Adrenal gland (tissue), 12 donors: ENCODE data around the gene PIK3AP1. TPM values are rescaled to one million over a fixed set of nuclear protein-coding genes. Genes with fewer than 3 reads are reported as not detected.

Experiments used
- DNase-seq, 7 donors: peaks; one replicate each; pipeline ENCODE4 v3.0.0-alpha.2; 2019 to 2020
- H3K27ac ChIP-seq, 5 donors: fragments of 200-600 bp; sonication (generic) in 4 of 5; 1 replicate in 3 of 5; 2 replicates in 2 of 5; pipeline versions ENCODE4 v1.5.1 to v1.8.0; 2016 to 2020; ENCODE audit warnings: mild to moderate bottlenecking in 1 of 5
- H3K27me3 ChIP-seq: fragments of 200-600 bp; 2 replicates; pipeline ENCODE4 v1.8.0; 2021
- H3K36me3 ChIP-seq, 2 donors: fragments of 200-600 bp; replicated peaks in 1 of 2; 1 replicate in 1 of 2; 2 replicates in 1 of 2; pipeline versions ENCODE4 v1.5.1 to v1.8.0; 2018 to 2022
- H3K4me1 ChIP-seq, 2 donors: fragments of 200-600 bp; replicated peaks in 1 of 2; 1 replicate in 1 of 2; 2 replicates in 1 of 2; pipeline versions ENCODE4 v1.5.1 to v1.8.0; 2018 to 2021
- H3K4me3 ChIP-seq, 4 donors: fragments of 200-600 bp; sonication (generic) in 3 of 4; one replicate each; pipeline ENCODE4 v1.5.1; 2016 to 2018
- H3K9me3 ChIP-seq, 3 donors: fragments of 200-600 bp; sonication (generic) in 1 of 3; replicated peaks in 1 of 3; 1 replicate in 2 of 3; 2 replicates in 1 of 3; pipeline versions ENCODE4 v1.5.1 to v1.8.0; 2016 to 2021
- CTCF ChIP-seq, 6 experiments: fragments of 450-650 bp in 4 of 6; fragments of 200-600 bp in 2 of 6; sonication (generic) in 1 of 6; IDR thresholded peaks; 1 replicate in 5 of 6; 2 replicates in 1 of 6; pipeline versions ENCODE4 v1.5.1 to v1.8.0; 2016 to 2021; ENCODE audit warnings: antibody characterized with exemption in 6 of 6, mild to moderate bottlenecking in 2 of 6, moderate library complexity in 1 of 6
- POLR2A ChIP-seq, 2 donors: fragments of 450-650 bp; IDR thresholded peaks; one replicate each; pipeline ENCODE4 v1.6.1; 2017; ENCODE audit warnings: antibody characterized with exemption in 2 of 2, mild to moderate bottlenecking in 2 of 2, moderate library complexity in 1 of 2
- WGBS, 4 donors: extraction: QIAGEN DNeasy Blood & Tissue Kit in 2 of 4; methylation state at CpG; one replicate each; pipeline versions ENCODE4 v1.1.5 to v1.1.7; 2013 to 2017; 5-methylcytosine and 5-hydroxymethylcytosine counted together
- intact Hi-C, 2 donors: fragments of 100-400 bp; cut with DNase I; formaldehyde crosslinking; loops; one replicate each; pipeline versions ENCODE4 v1.14.1 to v1.15.0; 2022 to 2023
- polyA plus RNA-seq, 3 donors: library from polyadenylated mRNA; stranded (reverse); fragments of 200-250 nt in 2 of 3; fragments of 350-450 nt in 1 of 3; fragmentation: Illumina TruSeq in 1 of 3; extraction: RNeasy Lipid Tissue Mini Kit (QIAGEN cat#74804) in 1 of 3; gene quantifications; one replicate each; pipeline ENCODE4 v1.2.3, GENCODE V29; 2013 to 2014
- total RNA-seq, 9 donors: library from RNA; depleted of rRNA in 4 of 9; stranded (reverse); fragments of >200 nt in 4 of 9; fragments of 120-200 nt in 1 of 9; fragmentation: NEBNext Ultra II Directional in 1 of 9; extraction: Animal tissue kit (Norgen Biotek cat#: 25700) in 1 of 9; gene quantifications; one replicate each; pipeline versions ENCODE4 v1.1.0 to v1.2.4, GENCODE V29; 2013 to 2023
- donor health status: healthy with polysubstance abuse.
- donor health status: Bipolar disorder and iron deficiency.
- donor health status: DM: yes; HTN: yes; CAD: no.
- donor health status: DM: no; HTN: no; CAD: no.
- donor health status: DM: no; HTN: no; CAD: no.
- donor health status: DM: yes; HTN: yes; CAD: no.

The PIK3AP1 gene
- total and polyA plus RNA-seq, 12 donors: 2.0 to 38.5 (median 10.4) TPM

GRCh38 chr10:96618653-96619052, 101.7 kb downstream of the PIK3AP1 start:
- no peak overlapping the region for H3K4me3 ChIP-seq
- 23 to 42% (median 28%) methylated on average over 1 to 2 of the region's 2 CpGs for WGBS, 4 donors
- TF ChIP-seq POLR2A (IDR thresholded peaks at IDR 0.05): peak in 1 of 2 donors; percentile 19
- TF ChIP-seq CTCF (IDR thresholded peaks at IDR 0.05): peak in 1 of 6 experiments; percentile 16
- peaks cover 17 to 26% of the 10 kb centered on the region in 2 donors for H3K4me1 ChIP-seq
- H3K27me3 ChIP-seq: no peaks in the 10 kb centered on the region
- H3K27ac ChIP-seq: peak overlapping the region in 4 of 5 donors; percentile 45 to 76 (median 54)
- intact Hi-C loops: no loop called here
- DNase-seq: peak; percentile 61 to 90 (median 86)
- no peaks in the 10 kb centered on the region for H3K9me3 ChIP-seq
- H3K36me3 ChIP-seq: no peaks in the 10 kb centered on the region

- TF ChIP-seq POLR2A (IDR thresholded peaks at IDR 0.05) (no peak), CTCF (IDR thresholded peaks at IDR 0.05) (no peak)
- 81 to 88% (median 84%) methylated on average over 4 of the region's 4 CpGs for WGBS, 4 donors
- intact Hi-C loops: no loop called here
Measured at GRCh38 chr10:96616961-96617360, 103.4 kb downstream of the PIK3AP1 start.

GRCh38 chr10:96614515-96614914, 105.8 kb downstream of the PIK3AP1 start:
- Histone ChIP-seq H3K4me1 (peaks cover 12 to 24% of the 10 kb centered on the region in 2 donors), H3K36me3 (no peaks in the 10 kb centered on the region), H3K27ac (no peak overlapping the region), H3K4me3 (no peak overlapping the region), H3K27me3 (no peaks in the 10 kb centered on the region), H3K9me3 (no peaks in the 10 kb centered on the region)
- peak in 5 of 7 donors; percentile 40 to 69 (median 62) for DNase-seq
- intact Hi-C loops: no loop called here
- TF ChIP-seq POLR2A (IDR thresholded peaks at IDR 0.05) (no peak), CTCF (IDR thresholded peaks at IDR 0.05) (no peak)
- 66 to 80% (median 74%) methylated on average over 2 of the region's 2 CpGs for WGBS, 4 donors

More at GRCh38 chr10:96616961-96617360, 103.4 kb downstream of the PIK3AP1 start:
- no peak for DNase-seq
- Histone ChIP-seq H3K4me1 (peaks cover 17 to 32% of the 10 kb centered on the region in 2 donors), H3K27me3 (no peaks in the 10 kb centered on the region), H3K27ac (no peak overlapping the region), H3K4me3 (no peak overlapping the region), H3K36me3 (no peaks in the 10 kb centered on the region), H3K9me3 (no peaks in the 10 kb centered on the region)

GRCh38 chr10:96613576-96613975, 106.7 kb downstream of the PIK3AP1 start:
- peaks cover 3 to 15% of the 10 kb centered on the region in 2 donors for H3K4me1 ChIP-seq
- H3K4me3 ChIP-seq: no peak overlapping the region
- H3K36me3 ChIP-seq: no peaks in the 10 kb centered on the region
- DNase-seq: peak; percentile 51 to 78 (median 74)
- peak overlapping the region in 1 of 5 donors; percentile 36 for H3K27ac ChIP-seq
- no peaks in the 10 kb centered on the region for H3K9me3 ChIP-seq
- TF ChIP-seq CTCF (IDR thresholded peaks at IDR 0.05) (no peak), POLR2A (IDR thresholded peaks at IDR 0.05) (no peak)
- H3K27me3 ChIP-seq: no peaks in the 10 kb centered on the region
- intact Hi-C loops: no loop called here
- 52 to 70% (median 65%) methylated on average over 2 to 3 of the region's 3 CpGs for WGBS, 4 donors
